Measurements from ENCODE around the gene PHEX. TPM values are rescaled to one million over a fixed set of nuclear protein-coding genes. Genes with fewer than 3 reads are reported as not detected.

PHEX gene
- polyA plus RNA-seq, 1 donor: 3.4 TPM

DNA sequence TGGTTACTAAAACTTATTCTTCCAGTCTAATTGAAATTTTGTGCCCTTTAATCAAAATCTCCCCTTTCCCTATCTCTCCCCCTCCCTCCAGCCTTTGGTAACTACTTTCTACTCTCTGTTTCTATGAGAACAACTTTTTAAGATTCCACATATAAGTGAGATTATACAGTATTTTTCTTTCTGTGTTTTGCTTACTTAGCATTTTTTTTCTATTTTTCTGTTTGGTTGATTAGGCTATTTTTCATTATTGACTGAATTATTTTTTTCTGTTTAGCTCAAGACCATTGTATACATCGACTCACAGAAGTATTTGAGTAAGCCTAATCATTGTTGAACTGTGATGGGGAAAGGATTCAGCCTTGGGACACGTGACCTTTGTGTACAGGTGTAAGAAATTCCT lies 116.4 kb downstream of the PHEX start:
- no peak for DNase-seq (ENCODE audit: low read depth)

DNA sequence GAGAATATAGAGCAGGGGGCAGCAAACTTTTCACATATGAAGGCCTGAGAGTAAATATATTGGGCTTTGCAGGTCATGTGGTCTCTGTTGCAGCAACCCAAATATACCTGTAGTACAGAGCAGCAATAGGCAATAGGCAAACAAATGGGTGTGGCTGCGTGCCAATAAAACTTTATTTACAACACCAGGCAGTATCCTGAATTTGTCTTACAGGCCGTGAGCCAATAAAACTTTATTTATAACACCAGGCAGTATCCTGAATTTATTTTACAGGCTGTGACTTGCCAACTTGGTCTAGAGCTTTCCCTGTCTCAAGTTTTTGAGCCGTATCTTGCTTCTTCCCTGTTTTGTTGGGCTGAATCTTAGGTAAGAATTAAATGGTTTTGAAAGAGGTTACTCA lies 118.2 kb downstream of the PHEX start:
- no peak for DNase-seq (ENCODE audit: low read depth)

DNA sequence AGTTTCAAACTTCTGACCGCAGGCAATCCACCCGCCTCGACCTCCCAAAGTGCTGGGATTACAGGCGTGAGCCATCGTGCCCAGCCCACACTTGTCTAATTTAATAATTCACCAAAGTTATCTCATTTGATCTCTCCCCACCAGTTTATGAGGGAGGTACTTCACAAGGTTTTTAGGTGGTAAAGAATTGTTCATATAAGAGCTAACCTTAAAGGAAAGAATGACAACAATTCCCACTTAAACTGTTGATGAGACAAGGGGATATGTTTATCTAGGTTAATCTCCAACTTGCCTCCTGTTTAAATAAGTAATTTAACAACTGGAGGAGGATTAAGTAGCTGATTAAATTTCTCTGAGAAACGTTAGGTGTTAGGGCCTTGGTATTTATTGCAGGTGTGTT lies 123.0 kb downstream of the PHEX start:
- no peak for DNase-seq (ENCODE audit: low read depth)

DNA sequence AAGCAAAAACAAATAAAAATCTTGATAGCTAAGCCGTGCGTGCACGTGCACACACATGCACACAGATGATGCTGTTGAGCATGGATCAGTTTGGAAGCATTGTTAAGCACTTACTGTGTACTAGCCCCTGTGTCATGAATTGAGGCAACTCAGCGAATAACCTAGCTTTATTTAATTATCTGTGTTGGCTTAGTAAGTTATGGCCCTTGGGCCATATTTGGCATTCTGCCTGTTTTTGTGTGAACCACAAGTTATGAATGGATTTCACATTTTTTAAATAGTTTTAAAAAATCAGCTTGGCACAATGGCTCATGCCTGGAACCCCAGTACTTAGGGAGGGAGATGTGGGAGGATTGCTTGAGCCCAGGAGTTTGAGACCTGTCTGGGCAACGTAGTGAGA lies 126.9 kb downstream of the PHEX start:
- DNase-seq (ENCODE audit: low read depth): no peak

DNA sequence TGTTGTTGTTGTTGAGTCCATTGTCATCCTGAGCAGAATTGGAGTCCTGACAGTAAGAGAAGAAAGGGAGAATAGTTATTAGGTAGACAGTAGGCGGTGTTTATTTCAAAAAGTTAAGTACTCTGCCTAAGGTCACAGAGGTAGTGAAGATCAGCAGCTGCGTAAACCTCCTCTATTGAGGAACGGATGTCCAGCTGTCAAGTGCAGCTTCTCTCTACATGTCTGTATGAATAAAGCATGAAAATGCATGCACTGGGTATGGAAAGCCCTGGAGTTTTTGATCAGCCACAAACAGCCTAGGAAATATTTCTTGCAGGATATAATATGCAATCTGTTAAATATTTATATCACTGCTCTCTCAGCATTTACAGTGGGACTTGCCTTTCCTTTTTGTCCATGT lies 131.2 kb downstream of the PHEX start:
- DNase-seq (ENCODE audit: low read depth): no peak

DNA sequence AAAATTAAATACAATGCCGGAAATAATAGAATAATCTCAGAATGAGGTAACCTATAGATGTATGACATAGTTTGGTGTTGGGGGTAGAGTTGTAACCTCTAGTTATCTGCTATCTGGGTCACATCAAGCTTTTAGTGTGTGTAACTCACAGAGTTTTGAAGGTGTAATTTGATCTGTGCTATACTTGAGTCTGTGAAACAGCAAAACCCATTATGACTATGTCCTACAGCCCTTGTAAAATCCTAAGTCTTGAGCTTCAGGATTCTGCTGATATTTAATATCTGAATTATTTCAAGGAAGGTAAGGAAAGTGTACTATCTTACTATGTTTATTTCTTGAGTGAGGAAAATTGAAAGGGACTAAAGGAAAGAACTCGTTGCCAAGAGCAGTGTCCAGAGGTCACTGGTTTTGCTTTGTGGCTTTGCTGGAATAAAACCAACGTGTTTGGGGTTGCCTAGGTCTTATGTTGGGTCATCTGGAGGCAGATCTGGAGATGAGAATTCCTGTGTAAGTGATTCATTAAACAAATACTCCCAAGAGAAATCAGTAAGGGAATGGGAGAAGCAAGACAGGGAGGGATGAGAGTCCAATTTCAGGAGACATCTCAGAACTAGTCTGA lies 132.8 kb downstream of the PHEX start:
- DNase-seq (ENCODE audit: low read depth): no peak

DNA sequence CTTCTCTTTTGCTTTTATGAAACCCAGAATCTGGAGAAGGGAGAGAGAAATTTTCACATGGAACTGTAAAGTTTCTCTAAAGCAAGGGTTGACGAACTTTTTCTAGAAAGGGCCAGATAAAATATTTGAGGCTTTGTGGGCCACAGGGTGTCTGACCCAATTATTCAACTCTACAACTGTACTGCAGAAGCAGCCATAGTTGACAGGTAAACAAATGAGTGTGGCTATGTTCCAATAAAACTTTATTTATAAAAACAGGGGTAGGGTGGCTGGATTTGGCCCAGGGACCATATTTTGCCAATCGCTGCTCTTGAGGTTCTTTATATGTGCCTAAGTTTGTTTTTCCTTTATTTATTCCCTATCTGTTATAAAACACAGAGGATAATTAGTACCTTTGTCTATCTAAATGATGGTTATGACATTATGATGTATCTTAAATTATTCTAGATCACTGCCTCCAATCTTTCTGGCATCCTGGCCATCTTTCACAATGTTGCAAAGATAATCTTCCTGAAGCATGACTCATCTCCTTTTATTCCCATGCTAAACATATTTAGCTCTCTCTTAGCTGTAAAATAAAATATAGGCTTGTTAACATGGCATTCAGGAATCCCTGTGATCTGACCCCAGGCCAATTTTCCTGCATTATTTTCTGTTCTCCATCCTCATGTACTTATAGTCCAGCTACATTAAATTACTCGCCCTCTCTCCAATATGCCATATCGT lies 133.8 kb downstream of the PHEX start:
- no peak for DNase-seq (ENCODE audit: low read depth)

DNA sequence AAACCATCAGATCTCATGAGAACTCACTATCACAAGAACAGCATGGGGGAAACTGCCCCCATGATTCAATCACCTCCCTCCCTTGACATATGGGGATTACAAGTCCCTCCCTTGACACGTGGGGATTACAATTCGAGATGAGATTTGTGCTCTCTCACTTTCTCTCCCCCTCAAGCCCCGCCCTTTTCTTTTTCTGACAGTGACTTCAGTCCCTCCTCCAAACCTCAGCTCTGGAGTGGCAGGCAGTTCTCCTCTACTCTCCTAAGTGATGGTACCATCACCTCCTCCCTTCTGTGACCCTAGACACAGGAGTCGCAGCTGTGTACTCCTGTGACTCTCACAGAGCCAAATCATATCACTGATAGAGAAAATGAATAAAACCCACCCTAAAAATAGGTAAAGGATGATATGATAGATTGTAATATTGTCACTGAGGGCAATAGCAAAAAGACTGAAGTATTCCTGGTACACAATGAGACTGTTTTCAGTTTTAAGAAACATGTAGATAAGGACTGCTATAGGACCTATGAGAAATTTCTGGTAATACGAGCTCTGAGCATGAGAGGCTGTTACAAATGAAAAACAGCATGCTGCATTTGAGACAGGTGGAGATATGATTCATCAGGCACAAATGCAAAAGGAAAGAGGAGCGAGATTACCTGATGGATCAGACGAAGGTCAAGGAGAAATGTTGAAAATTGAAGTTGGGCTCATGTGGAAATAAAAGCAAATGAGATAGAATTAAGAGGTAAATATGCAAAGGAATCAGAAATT lies 139.3 kb downstream of the PHEX start:
- DNase-seq (ENCODE audit: low read depth): no peak

DNA sequence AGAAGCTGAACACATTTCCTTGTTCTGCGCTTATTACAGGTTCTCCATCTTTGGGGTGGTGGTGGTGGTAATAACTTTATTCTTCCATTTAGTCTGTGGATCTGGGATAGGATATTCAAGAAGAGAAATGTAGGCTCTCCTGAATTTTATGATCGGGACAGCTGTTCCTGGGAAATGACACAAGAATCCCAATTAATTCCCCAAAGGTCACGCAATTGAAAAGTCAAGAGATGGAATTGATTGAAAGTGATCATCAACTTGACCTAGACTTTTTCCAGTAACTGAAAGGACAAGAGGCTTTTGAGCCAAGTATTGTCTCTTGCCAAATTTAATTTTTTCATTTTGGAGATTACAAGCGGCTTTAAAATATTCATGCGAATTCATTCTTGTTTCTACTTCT lies 141.8 kb downstream of the PHEX start:
- peak; percentile 16 for DNase-seq (ENCODE audit: low read depth)

DNA sequence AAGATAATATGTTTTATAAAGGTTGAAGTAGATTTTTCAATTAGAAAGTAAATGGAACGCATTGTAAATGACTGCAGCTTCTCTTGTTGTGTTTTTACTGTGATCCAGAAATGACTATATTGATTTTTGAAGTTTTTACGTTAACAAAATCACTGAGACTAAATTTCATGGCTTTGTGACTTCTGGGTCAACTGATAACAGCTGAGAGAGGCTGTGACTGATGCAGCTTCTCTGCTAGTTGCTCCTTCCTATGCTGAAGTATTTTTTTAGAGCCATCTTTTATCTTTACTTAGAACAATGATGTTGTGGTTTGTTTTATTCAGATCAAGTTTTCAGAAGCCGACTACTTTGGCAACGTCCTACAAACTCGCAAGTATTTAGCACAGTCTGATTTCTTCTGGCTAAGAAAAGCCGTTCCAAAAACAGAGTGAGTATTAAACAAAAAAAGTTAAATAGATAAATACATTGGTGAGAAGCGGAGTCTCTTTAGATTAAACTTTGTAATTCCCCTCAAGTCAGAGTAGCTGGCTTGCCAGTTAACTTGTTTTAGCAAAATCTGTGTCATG lies 145.9 kb downstream of the PHEX start:
- no peak for DNase-seq (ENCODE audit: low read depth)

DNA sequence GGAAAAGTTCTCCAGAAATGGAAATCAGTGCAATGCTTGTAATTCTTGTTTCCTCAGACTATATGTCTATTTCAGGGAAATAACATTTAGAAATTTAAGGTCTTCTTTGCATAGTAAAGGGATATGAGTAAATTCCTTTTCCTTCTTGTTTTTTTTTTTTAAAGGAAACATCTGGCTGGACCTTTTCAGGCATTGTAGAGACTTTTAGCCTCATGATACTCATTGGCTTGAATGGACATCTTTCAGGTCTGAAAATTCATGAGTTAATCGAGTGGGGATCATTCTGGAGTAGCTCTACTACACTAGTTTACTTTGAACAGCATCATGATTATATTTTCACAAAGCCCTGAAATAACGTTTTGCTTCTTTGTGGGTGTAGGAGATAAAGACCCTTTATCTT lies 152.0 kb downstream of the PHEX start:
- no peak for DNase-seq (ENCODE audit: low read depth)

DNA sequence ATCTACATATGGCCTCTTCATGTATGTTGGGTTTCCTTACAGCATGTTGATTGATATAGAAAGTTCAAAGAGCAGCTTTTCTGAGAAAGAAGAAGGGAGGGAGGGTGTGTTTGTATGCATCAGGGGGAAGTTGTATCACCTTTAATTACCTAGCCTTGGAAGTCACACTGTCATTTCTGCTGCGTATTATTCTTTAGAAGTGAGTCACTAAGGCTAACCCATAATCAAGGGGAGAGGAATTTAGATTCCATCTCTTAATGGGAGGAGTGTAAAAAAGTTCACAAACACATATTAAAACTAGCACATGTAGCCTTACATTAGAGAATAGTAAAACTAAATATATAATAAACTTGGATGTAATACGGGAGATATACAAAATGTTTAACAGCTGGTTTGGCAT lies 154.0 kb downstream of the PHEX start:
- DNase-seq (ENCODE audit: low read depth): no peak

DNA sequence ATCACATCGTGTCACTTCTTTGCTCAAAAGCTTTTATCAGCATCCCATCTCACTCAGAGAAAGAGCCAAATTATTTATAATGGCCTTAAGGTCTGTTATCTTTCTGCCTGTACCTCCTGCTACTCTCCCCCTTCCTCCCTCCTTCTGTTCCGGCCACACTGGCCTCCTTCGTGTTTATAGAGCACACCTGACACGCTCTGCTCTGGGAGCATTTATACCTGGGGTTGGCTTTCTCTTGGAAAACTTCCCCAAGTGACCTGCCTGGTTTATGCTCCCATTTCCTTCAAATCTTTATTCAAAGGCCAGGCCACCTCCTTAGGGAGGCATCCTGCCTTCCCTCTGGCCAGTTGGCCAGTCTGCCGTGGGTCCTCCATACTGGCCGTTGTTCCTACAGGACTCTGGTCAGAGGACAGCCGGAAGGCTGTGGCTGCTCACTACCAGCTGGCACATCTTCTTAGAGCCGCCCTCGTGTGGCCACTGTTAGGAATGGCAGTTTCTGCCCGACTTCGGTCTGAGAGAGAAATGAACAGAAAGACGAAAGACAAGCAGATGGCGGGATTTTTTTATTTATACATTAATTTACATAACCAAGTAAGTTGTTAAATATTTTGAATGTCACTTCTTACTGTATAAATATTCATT lies 160.4 kb downstream of the PHEX start:
- DNase-seq (ENCODE audit: low read depth): no peak

DNA sequence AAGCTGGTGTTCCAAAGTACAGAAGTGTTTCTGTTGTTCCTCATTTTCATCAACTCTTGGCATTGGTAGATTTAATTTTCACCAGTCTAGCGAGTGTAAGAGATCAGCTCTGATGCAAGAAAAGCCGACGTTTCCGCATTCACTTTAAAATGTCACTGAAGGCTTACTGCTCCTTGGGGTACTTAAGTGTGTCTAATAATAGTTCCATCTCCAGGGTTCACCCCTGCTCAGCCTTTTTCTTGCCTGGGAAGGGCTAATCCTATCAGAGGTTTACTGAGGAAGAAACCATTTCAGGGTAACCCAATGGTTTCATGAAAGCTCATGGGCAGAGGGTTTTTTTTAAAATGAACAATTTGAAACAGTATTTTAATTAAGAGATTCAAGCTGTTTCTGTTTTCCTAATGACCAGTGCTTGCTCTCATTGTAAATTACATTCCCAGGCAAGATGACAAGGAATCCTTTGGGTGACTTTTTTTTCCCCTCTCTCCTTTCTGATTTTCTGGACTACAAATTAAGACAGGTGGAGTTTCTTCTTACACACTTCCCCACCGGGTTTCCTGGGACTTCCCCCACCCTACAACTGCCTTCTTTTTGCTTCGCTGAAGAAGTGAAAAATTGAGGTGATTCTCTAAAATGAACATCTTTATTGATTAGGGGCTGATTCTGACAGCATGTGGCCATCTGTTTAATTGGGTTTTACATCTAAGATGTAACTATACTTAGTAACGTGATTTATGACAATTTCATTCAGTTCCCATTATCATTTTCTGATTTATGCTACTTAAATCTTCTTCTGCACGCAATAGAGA lies 161.9 kb downstream of the PHEX start:
- DNase-seq (ENCODE audit: low read depth): no peak

DNA sequence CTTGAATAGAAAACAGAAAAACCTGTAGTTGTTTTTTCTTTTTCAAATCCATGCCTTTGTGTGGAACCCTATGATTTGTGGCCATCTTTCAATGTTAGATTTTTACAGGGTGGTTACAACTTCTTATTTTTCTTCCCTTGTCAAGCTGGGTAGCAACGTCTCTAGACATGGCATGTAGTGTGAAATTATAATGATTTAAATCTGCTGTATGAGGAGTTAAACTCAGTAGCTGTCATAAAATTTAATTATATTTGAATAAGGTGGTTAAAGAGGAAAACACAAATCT lies 162.5 kb downstream of the PHEX start:
- no peak for DNase-seq (ENCODE audit: low read depth)

DNA sequence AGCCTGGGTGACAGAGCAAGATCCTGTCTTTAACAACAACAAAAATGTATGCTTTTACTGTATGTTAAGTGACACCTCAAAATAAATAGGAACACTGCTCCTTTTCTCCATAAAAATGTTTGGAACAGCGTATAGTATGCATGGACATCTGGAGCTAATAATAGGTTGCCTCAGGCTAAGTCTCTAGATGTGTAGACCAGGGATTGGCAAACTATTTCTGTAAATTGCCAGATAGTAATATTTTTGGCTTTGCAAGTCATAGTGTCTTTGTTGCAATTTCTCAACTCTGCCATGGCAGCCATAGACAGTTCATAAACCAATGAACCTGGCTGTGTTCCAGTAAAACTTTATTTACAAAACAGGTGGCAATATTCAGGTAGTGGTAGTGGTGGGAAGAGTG lies 164.0 kb downstream of the PHEX start:
- no peak for DNase-seq (ENCODE audit: low read depth)

DNA sequence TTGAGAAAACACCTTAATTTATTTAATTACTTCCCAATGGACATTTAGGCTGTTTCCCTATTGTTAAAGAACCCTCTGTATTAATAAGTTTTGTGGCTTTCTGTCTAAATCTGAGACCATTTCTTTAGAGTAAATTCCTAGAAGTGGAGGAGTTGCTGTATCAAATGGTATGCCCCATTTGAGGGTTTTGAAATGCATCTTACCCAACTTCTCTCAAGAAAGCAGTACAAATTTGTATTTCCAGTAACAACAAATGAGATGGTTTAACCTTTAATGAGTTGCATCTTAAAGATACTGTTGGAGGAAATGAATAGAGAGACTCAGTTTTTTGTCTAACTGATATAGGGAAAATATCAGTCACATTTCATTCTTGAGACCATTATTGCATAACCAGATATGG lies 170.1 kb downstream of the PHEX start:
- DNase-seq (ENCODE audit: low read depth): no peak

DNA sequence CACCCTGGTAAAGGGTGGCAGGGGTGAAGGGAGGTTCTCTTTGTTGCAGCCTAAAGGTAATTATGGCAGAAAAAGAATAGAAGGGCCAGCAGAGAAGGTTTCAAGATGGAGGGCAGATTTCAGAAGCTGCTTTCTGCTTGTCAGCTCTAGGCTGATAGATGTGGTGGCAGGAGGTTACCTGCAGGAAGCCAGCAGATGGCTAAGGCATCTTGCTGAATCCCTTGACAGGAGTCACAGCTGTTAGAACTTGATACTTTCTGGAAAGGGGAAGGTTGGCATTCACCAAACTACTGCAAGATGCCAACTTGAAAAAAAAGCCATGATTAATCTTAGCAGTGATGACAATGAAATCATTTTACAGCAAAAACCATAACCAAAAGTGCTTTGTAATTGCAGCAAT lies 171.1 kb downstream of the PHEX start:
- DNase-seq (ENCODE audit: low read depth): no peak

DNA sequence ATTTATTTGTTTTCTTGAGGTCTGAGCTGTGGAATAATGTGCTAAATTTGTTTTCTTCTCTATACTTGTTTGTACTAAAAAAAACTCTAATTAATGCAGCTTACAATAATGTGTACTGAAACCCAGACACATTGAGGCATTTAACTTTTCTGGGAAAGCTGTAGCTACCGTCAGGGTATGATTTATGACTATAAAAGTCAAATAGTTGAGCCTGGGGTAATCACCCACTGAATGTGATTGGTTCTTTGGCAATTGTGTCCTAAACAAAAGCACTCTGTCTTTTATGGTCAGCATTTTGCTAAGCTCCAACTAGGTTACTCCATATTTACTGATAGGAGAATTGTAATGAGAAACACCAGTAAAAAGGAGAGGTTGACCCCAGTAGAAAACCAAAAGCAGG lies 174.7 kb downstream of the PHEX start:
- DNase-seq (ENCODE audit: low read depth): no peak

DNA sequence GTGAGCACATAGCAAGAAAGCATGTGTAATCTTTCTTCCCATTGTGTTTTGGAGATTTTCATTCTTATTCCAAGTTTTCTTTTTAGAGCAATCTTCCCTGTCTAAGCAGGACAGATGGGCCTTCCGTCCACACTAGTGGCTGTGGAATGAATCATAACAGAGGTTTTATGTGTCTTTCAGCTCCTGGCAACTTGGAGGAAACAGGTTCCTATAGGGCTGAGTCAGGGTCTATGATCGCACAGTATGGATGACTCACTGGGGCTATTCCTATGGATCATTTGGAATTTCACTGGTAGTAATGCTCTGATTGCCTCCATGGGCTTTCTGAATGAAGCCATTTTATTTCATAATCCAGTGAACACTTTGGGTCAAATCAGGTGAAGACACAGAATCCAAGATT lies 188.8 kb downstream of the PHEX start:
- no peak for DNase-seq (ENCODE audit: low read depth)

DNA sequence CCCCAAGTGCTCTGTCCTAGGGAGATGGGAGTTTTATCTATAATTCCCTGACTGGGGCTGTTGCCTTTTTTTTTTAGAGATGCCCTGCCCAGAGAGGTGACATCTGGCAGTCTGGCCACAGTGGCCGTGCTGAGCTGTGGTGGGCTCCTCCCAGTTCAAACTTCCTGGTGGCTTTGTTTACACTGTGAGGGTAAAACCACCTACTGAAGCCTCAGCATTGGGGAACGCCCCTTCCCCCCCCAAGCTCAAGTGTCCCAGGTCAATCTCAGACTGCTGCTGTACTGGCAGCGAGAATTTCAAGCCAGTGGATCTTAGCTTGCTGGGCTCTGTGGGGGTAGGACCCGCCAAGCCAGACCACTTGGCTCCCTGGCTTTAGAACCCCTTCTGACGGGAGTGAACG lies 202.3 kb downstream of the PHEX start:
- DNase-seq (ENCODE audit: low read depth): no peak

DNA sequence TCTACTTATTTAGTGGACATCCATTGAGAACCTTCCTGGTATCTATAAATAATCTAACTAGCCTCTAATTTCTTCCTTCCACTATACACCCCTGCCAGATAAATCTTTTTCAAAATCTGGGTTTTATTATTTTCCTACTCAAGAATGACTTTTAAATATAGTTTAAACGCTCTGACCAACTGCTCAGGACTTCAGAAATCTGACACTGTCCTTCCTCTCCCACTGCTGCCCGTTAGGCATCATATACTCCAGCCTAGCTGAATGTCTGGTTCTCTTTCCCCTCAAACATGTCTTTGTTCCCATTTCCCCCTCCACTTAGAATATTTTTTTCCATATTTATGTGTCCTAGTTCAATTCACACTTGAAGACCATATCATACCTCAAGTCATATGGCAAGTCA lies 205.4 kb downstream of the PHEX start:
- DNase-seq (ENCODE audit: low read depth): no peak

Data from forelimb muscle (tissue), 1 donor.